ENCODE data around the gene SLC2A1.

SLC2A1 gene

DNA sequence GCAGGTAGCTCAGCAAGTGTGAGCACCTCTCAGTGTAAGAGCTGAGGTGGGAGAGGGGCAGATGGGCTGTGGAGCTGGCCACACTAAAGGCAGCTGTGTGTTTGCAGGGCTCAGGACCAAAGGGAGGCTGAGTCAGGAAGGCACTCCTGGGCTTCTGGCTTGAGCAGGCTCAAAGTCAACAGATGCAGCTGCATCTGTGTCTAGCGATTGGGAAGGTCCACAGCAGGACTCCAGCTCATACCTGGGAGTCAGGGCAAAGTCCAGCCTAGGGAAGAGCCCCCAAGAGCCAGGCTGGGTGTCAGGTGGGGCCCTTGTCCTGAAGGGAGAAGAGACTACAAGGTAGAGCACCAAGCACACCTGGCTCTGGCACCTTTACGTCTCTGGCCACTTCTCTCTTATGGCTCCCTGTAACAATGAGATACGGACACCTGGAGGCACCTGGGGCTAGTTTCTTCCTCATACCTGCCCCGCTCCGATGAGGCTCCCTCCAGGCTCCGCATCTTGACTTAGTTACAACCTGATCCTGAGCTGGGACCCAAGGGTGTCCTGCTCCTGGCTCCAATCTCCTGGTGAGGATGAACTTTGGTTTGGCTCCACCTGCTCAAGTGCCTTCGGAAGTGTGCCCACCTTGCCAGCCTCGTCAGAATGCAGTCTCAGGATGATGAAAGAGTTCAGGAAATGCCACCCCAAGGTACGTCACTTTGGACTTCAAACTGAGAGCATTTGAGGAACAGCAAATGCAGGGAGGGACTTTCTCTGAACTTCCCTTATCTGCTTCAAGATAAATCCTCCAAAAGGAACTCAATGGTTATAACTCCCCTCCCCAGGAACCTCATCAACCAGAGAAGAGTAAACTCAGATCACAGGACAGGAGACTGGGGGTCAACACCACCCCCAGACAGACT lies 21.5 kb upstream of the SLC2A1 start:
- DNase-seq, result no peak

DNA sequence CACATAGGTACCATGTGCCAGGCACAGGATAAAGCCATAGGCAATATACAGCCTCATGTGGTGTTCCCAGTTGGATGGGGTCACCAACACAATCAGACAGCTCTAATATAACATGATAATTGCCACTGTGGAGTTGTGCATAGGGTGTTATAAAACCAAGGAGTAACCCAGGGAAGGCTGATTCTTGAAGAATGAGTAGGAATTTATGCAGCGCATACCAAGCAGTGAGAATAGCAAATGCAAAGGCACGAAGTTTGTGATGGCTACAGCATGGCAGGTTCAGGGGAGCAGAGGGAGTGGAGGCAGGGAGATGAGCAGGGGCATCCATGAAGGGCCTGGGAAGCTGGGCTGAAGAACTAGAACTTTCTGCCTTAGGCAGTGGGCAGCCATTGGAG lies 20.4 kb upstream of the SLC2A1 start:
- DNase-seq, result no peak

DNA sequence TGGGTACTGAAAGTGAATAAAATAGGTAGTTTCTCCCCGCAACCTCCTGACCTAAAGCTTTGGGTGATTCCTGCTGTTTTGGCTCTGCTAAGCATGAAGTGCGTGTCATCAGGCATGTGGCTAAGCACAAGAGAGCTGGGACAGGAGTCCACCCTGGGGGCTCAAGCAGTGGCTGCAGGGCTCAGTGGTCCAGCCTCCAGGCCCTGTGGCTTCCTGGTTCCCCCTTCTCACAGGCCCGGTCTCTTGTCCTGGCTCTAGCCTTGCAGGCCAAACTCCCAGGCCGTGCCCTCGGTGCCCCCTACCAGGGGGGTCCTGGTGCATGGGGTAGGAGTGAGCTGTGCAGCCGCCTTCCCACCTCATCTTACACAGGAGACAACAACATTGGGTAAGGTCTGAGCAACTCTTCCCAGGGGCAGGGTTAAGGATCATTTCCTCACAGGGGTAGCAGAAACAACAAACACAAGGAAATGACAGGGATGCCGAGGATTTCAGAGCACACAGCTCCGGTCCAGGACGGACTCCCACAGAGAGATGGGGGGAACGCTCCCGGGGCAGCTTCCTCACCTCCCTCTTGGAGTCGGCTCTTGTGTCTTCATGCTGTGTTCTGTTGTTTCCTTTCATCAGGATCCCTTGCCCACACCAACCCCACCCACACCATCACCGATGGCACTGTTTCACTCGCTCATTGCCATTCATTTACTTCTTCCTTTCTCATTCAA lies 19.8 kb upstream of the SLC2A1 start:
- no peak for DNase-seq

DNA sequence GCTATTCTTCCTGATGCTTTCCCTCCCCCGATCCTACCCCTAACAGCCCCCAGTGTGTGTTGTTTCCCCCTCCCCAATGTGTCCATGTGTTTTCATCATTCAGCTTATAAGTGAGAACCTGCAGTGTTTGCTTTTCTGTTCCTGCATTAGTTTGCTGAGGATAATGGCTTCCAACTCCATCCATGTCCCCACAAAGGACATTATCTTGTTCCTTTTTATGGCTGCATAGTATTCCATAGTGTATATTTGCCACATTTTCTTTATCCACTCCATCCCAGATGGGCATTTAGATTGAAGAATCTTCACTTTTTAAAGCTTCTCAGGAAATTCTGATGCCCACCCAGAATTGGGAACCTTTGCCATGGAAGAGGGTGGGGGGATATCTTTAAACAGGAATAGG lies 19.0 kb upstream of the SLC2A1 start:
- no peak for DNase-seq

DNA sequence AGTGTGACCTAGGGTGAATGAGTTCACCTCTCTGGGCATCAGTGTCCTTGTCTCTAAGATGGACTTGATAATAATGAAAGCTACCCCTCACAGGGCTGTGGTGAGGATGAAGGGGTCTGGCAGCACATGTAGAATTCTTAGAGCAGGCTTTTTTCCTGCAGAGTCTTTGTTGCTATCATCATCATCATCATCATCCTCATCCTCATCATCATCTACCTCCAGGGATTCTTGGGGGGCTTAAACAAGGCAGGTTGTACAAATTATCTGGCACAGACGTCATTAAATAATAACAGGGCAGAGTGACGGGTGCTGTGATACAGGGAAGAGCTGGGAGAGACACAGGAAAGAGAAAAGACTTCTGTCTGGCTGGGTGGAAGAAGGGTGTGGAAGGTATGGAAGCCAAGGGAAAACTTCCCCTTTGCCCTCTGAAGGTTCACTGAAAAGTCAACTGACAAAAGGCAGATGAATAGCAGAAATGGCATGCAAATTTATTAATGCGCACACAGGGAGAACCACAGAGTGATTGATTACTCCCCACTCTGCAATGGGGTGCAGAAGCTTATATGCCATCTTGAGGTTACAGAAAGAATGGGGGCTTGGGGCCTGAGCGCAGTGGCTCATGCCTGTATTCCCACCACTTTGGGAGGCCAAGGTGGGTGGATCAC lies 17.0 kb upstream of the SLC2A1 start:
- no peak for DNase-seq

DNA sequence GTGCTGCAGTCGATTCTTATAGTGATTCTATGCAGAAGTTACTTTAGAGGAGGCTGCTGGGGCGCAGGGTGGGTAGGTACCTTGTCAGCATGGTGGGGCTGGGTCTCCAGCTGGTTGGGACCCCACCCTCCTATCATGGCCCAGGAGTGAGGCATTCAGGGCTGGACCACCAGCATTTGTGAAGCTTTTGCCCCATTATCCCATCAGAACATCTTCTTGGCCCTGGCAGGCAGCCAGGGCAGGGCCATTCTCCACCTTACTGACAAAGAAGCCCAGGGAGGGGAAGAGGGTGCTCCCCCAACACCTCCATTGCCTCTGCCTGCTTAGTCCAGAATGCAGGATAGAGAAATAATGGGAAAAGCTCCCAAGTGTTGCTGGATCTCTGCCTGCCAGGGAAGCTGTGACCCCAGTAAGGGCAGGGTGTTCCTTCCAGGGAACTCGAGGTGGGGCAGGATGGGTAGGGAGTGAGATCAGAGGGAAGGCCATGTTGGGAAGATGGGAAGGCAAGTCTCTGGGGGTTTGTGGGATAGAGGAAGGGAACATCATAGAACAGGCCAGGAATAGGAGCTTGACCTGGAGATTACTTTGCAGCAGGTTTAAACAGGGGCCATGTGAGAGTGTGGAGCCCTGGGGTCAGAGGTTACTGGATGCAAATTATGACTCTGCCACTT lies 16.2 kb upstream of the SLC2A1 start:
- no peak for DNase-seq

DNA sequence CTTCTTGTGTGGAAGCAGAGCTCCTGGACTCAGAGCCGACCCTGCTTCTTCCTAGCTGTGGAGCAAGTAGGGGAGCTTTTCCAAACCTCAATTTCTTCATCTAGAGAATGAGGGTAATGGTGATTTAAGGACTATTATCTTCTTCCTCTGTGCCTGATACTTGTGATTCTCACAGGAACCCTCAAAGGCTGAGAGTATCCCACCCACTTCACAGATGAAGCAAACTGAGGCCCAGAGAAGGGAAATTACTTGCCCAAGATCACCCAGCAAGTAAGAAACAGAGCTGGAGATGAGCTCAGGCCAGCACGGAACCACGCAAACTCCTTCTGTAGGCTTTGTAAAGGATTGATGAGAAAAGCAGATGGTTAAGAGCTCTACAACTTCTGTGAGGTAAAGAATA lies 15.1 kb upstream of the SLC2A1 start:
- no peak for DNase-seq

DNA sequence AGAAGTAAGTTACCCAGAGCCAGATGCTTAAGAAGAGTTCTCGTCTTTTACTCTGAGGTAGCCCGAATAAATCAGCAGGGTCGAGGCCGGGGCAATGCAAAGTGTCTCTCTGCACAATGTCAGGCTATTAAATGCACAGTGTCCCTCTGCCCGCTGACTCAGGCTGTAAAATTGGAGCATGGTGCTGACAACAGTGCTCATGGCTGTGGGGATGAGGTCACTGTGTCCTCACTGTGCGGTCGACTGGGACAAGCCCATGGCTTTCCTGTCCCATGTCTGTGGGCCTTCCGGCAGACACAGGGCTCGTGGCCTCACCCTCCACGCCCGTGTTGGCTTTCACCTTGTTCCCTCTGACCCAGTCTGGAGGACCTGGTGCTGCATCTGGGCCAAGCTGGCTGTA lies 14.6 kb upstream of the SLC2A1 start:
- no peak for DNase-seq

DNA sequence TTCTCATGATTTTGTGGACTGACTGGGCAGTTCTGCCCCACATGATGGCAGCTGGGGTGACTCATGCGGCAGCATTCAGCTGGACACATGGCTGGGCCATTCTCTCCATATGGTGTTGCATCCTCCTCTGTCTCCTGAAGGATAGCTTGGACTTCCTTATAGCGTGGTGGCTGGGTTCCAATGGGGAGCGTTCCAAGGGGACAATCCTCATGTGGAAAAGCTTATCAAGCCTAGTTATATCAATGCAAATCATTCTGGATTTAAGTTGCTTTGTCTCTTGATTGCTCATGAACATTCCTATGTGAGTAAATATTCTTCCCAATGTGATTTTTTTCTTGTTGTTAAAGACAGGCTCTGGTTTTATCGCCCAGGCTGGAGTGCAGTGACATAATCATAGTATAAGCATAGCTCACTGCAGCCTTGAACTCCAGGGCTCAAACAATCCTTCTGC lies 13.2 kb upstream of the SLC2A1 start:
- DNase-seq, result no peak

DNA sequence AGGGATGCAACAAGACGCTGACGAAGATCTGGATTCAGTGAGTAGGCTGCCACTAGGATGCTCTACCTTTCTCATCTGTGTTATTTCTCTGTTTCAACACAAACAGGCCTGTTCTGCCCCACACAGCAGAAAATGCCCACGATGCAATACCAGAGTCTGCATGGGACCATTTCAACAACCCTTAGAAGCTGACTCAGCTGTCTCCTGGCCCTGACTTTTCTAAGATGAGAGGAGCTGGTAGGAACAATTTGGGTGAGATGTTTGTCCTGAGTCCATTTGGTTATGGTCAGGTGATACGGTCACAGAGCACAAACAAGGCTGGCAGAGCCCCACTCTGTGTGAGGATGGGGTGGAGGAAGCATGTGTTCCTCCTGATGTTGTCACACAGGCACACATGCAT lies 11.5 kb upstream of the SLC2A1 start:
- no peak for DNase-seq

DNA sequence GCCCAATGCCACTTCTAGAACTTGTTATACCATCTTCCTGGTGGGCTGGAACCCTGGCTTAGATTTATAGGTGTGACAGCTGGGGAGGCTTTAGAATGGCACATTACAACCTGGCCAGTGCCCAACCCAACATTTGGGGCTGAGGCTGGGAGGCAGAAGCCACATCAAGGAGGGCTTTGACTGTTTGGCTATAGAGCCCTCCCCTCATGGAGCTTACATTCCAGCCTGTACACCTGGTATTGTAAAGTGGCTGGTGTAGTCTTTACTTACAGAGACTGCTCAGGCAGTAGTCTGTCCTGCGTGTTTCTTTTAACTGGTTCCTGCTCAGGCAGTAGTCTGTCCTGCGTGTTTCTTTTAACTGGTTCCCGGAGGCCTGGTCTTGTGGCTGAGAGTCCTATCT lies 10.0 kb upstream of the SLC2A1 start:
- DNase-seq, result no peak

DNA sequence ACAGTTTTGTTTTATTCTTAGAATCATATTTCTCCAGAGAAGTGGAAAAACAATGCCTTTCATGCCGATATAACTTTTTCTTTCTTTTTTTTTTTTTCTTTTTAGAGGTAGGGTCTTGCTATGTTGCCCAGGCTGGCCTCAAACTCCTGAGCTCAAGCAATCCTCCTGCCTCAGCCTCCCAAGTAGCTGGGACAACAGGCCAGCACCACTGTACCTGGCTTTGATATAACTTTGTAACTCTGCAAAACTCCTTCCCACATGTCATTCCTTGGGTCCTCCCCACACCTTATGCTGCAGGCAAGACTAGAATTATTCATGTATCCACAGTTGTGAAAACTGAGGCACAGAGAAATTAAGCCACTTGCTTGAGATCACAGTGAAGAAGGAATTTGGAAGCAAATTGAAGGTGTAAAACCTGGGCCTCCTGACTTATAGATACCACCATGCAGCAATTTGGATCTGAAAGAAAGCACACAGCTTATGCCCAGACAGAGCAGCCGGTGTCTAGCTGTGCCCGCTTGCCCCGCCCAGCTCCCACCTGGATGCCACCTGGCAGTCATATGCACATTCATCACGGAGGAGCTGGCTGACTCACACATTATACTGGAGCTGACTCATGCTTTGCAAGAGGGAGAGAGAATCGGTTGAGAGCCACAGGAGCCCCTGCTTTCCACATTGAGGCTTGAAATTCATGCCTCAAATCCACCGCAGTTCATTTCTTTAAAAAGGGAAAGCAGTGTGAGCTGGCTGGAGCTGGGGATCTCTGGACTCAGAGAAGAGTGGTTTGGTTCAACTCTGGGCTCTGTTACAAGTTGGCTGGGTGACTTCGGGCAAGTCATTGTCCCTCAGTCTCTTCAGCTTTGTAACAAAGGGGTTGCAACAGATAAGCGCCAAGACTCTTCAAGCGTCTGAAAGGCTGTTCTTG lies 8.3 kb upstream of the SLC2A1 start:
- peak; percentile 84 for DNase-seq

DNA sequence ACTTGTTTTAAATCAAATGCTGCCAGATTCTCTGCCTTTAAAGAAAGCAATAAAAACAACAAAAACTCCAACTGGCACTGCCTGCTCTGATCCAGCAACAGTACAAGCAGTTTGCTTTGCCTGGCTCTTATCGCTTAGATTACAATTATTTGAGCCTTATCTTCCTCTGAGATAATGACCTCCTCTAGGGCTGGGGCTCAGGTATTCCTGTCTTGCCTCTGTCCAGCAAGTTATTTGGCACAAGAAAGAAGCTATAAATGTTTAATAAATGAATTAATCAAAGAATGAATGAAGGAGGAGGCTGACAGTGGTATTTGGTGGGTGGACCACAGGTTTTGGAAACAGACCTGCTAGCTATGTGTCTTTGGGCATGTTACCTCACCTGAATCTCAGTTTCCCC lies 6.7 kb upstream of the SLC2A1 start:
- DNase-seq, result no peak

DNA sequence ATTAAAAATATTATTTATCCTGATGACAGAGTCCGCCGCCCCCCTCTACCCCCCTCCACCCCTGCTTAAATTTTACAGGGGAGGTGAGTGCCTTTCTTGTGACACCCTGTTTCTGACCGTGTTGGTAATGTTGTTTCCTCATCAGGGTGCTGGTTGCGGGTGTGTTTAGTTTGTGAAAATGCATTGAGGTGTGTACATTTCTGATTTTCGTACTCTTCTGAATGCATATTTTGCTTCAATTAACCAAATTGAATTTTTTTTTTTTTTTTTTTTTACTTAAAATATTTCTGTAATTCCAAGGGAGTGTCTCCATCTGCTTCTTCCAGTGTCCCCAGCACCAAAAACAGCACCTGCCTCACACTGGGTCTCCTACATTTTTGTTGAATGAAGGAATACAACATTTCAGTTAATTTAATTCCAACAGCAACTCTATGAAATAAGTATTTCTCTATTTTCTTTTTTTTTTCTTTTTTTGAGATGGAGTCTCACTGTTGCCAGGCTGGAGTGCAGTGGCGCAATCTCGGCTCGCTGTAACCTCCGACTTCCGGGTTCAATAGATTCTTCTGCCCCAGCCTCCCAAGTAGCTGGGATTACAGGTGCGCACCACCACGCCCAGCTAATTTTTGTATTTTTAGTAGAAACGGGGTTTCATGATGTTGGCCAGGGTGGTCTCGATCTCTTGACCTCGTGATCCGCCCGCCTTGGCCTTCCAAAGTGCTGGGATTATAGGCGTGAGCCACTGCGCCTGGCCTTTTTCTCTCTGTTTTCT lies 5.6 kb upstream of the SLC2A1 start:
- no peak for DNase-seq

DNA sequence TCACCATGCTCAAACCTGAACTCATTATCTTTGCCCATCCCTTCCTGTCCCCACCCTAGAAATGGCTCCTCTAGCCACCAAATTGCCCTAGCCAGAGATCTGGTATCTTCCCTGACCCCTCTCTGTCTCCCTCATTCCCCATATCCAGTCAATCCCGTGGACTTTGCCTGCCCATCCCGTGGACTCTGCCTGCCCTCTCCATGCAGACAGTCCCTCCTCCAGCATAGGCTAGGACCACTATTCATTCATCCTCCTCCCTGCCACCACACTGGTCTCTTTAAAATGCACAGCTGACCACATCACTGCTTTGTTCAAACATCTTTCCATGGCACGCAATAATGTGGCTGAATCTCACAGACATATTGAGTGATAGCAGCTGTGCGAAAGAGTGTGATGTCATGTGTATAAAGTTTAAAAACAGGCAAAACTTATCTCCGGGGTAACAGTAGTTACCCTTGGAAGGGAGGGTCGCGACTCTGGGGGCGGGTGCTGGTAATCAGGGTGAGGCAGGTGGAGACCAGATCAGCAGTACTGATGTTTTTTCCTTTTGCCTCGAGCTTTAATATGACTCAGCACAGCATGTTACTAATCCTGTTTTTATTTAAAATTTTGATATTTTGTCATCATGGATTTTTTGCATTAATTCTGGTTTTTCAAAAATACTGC lies 4.8 kb upstream of the SLC2A1 start:
- DNase-seq, result no peak

DNA sequence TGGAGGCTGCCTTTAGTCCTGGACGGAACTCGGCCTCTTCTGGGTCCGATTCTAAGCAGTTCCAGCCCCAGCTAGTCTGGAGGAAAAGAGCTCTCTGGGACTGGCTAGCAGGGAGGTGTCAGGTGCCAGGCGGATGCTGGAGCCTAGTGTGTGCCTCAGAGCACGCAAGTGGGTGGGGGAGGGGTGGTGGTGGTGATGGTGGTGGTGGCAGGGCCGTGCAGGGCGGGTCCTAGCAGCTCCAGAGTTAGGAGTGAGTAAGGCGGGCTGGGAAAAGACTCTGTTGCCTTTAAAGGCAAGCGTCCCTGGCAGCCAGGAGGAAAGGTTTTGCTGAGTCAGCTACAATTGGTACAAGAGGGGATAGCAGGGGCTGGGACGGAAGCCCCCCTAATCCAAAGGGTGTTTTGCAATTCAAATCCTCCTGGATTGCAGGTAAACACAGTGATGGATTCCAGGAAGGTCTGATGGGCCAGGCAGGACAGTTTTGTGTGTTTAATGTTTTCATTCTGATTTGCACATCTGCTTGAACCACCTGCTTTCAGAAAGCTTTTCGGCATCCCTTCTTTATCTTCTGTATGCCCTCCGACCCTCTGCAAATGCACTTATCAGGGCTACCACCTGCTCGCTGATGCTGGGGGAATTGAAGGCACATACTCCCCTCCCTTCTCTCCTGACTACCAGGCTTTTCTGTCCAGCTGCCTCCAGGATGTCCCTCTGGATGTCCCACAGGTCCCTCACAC lies 4.1 kb upstream of the SLC2A1 start:
- peak; percentile 37 for DNase-seq

DNA sequence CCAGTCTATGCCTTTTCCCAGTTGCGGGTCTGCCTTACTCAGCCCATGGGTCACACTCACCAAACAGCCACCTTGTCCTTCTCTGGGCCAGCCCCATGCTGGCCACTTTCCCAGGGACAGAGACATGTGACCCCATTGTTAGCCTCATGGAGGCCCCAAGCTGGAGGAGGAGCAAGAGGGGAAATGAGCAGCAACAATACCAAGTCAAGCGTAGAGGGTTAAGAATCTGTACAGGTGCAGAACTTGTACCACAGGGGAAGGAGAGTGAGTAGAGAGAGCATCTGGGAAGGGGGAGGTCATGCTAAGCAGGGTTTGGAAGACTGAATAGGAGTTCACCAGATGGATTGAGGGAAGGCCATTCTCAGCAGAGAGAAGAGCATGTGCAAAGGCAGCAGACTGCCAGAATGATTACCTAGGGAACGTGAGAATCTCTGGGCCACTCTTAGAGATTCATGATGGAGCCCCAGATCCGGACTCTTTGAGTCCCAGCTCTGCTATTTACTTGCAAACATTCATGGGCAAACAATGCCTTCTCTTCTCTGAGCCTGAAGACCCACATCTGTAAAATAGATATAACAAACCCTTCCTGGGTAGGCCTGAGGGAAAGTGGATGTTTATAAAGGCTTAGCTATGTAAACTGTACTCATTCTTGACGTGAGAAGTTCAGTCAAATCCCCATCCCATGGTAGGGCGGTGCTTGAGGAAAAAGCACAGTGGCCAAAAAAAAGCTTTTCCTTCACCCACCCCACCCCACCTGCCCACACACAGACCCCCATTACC lies 2.8 kb upstream of the SLC2A1 start:
- DNase-seq, result no peak

DNA sequence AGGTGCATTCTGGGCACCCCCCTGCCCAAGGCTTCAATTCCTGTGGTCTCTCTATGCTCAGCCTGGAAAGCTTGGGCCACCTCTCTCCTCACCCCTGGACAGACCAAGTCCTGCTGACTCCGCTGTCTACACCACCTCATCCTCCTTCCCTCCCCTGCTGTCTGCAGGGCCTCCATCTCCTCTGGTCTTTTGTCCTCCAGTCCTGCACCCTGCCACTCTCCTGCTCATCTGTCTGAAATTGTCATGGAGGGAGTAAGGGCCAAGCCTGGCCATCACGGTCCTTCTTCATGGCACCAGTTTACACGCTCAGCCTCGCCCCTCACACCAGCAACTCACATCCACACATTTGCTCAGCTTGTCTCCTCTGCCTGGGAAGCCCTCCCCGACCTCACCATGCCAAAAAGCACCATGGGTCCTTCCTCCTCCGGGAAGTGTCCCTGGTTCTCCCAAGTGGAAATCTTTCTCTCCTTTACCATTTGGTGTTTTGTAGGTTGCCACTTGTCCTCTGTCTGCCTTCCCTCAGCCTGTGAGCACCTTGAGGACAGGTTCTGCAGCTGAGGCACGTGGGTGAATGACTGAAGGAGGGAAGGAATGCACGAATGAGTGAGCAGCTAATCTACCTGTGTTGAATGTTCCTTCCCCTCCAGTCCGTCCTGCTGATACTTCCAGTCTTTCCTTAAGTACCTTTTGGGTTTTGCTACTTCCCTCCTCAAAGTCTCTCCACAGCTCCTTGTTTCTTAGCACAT lies 2.1 kb upstream of the SLC2A1 start:
- no peak for DNase-seq

DNA sequence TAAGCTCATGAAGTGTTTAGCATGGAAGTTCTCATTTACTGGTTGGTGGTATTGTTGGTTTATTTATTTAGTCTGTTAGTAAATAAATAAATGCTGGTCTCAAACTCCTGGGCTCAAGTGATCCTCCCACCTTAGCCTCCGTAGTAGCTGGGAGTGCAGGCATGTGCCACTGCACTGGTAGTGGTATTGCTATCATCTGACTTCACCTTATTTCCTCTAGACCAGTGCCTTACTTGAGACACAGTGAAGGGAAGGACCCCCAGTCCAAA lies 1.4 kb upstream of the SLC2A1 start:
- DNase-seq, result no peak
